ENCODE data around the gene FNTB.
A peak's percentile ranks its signal among the peaks of the same experiment; 100 is the strongest.

FNTB gene

DNA sequence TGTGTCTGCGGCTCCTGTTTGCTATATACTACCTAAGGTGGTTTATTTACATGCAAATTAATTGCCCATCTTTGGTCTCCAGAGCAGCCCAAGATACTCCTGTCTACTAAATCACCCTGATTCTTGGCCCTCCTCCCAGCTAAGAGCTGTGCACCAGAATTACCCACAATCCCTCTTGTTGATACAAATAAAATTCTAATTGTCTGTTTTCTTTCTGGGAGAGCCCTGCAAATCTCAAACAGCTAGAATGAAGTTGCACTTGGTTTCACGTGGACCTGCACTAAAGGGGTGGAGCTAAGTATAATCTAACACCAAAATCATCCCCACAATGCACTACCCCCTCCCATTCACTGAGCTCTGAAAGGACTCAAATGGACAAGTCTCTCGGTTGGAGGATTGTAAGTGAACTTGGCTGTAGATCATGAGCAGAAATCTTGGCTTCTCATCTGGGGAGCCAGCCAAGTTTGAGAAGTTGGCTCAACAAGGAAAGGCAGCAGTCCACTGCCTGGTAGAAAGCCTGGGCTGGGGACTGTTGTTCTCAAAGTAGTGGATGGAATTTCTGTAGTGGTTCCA, 109.0 kb downstream of the FNTB start:
- FAIRE-seq, result no peak

DNA sequence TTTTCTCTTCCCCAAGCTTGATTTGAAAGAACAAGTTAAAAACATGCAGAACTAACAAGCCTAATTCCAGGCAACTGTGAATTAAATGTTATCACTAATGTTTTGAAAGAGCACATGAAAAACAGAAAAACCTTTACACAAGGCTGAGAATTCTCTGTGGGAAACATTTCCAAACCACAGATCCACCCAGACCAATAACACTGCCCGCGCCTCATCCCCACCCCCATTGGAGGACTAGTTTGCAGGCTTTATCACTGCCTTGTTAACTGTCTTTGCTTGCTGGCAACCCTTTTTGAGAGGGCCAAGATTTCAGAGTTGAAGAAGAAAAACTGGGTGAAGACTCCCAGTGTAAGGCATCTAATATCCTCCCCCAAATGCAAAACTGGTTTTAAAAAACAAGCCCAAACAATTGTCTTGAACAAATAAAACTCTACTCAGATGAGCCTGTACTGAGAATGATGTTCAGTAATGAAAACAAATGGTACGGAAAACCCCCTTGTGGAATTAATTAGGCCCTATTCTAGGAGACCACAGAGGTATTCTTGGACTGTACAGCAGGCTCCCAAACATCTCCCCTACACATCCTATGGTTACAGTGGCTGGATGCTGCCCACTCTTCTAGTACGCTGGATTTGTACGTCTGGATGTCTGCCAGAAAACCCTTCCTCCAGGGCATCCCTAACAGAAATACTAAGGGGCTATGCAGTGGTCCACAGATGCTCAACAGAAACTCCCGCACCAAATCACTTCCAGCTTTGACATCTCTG, 109.8 kb downstream of the FNTB start:
- no peak for FAIRE-seq

DNA sequence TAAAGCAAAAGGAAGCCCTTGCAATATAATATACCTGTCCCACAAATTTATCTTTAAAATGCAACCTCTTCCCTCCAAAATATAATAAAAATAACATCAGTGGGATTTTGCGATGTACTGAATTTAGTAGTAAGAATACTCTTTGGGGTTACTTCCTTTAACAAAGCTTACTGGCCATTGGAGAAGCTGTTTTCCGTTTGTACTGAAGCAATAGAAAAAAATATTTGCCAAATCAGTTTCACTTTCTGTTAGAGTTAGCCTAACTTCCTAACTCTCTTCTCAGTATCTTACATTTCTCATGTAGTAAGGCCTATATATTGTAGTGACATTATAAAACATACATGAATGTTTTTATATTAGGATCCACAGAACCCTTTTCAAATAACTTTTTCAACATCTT, 111.9 kb downstream of the FNTB start:
- FAIRE-seq, result peak; percentile 86

DNA sequence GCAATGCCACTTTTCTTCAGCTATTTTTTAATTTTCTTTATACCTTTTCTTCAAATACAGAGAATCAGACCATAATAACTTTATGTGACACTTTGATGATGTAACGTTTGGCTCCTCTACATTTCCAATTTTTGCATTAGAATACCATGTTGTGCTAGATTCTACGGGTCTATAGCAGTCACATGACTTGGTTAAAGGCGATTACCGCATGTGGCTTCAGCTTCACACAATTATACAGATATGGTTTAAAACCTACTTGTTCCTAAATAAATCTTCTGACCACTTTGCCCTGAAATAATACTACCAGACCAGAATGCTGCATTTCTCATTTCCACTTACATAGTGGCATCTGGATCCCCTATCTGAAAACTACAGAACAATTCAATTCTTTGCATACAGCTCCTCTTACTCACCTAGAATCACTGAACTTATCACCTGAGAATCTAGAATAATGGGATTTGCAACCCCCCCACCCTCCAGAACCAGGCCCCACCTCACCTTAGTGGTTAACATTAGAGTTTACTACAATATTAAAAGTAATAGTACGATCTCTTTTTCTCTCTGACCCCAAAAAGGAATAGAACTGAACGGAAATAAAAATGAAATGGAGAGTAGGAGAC, 114.3 kb downstream of the FNTB start:
- no peak for FAIRE-seq

DNA sequence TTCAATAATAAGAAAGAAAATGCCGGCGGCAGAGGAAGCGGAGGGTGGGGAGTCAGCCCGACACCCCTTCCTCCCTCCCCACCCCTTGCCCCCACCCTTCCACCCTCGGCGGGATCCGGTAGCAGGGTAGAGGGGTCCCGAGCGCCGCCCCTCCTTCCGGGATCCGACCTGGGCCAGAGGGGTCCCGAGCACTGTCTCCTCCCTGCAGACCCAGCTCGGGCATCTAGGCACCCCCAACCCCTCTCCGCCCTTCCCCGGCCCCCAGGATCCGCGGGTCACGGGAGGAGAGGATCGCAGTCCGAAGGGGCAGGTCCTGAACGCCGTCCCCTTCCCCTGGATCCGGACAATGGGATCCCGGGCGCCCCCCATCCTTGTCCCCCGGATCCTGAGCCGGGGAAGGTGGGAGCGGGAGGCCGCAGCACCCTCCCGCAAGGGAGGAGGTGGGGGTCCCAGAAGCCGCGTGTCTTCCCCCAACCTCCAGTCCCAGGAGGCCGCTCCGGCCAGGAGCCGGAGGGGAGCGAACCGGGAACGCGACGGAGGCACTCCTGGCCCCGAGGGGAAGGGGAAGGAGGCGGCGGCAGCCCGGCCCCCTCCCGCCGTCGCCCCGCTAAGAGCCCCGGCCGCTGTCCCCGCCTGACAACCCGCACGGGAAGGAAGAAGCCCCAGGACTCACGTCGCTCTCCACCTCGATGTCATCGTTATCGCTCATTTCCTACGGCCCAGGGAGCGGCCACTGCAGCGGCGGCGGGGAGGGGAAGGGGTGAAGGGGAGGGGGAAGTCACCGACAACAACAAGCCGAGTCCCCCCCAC, 115.1 kb downstream of the FNTB start:
- no peak for FAIRE-seq

DNA sequence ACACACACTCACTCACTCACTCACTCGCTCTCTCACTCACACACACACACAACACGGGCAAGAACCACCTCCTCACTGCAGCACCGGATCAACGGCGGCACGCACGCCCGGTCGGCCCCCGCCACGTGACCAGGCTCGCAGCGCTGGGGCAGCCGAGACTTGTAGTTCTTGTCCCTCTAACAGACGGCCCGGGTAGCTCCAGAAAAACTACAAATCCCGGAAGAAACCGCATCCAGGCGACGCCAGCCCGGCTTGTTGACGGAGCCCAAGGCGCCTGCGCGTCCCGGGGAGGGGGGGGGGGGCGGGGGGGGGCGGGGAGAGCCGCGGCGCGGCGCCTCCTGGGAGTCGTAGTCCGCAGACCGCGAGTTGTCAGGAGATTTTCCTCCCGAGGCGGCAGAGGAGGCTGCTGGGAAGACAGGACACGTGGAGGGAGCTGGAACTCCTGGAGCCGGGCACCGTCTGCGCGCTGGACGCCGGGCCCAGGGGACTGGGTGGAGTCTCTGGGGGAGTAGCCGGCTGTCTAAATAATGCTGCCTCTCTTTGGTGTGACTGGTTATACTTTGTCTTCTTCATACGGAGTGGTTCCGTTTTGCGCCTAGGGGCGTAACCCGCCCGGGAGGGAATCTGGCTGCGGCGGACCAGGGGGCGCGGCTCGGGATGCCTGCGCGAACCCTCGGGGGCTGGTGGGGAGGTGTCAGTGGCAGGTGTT, 115.9 kb downstream of the FNTB start, which contains the start of gene MAX:
Gene MAX (minus strand): TSS at position 77 of the 709 bp plus-strand sequence. CDS start 178 bp downstream, outside the sequence.
- FAIRE-seq, result no peak

DNA sequence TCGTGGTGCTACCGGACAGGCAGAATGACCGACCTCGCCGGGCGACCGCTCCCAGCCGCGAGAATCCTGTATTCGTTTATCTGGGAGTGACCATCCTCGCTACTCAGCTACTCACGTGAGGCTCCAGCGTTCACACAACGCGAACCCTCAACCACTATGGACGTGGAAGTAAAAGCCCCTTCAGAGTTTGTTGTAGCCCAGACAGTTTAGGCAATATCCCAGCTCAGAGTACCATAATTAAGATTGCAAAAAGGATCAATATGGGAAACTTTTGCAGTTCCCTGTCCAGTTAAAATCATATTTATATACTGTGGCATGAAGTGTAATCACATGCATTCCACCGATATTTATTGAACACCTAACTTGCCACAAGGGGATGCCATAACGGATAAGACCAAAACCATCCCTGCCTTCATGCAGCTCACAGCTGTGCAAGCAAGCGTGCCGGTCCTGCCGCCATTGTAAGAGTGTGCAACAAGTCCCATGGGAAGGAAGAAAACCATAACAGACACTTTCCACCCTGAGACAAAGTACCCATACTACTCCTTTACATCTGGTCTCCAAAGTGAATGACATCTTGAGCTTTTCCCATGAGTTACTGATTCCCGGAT, 116.6 kb downstream of the FNTB start:
- FAIRE-seq, result no peak

DNA sequence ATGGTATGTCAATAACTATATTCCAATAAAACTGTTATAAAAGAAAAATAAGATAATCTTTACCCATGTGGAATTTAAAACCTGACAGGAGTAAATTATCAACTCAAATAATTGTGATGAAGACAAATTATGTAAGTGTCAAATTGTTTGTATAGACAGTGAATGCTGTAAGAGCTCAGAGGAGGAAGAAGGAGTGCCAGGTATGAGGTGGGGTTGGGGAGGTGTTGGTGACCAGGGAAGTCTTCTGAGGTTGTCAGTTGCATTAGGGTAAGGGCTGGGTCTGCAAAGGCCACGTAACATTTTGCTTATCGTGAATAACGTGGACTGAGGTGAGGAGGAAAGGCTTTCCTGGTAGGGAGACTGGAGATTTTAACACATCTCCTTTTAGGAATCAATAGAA, 118.1 kb downstream of the FNTB start:
- no peak for FAIRE-seq

DNA sequence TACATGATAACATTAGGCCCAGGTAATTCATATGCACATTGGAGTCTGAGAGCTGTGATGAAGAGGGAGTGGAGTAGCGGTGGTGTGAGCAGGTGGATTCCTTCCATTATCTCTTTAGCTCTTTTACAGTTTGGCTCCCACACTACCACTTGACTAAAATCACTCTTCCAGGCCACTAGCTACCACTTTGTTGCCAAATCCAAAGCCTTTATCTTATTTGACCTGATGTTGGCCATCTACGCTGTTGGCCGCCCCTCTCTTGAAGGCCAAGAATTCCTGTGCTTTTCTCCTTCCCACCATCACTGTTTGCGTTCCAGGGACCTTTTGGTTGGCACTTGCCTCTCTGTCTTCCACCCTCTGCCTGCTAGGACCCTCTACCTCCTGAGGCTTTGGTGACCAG, 119.6 kb downstream of the FNTB start:
- FAIRE-seq, result no peak

DNA sequence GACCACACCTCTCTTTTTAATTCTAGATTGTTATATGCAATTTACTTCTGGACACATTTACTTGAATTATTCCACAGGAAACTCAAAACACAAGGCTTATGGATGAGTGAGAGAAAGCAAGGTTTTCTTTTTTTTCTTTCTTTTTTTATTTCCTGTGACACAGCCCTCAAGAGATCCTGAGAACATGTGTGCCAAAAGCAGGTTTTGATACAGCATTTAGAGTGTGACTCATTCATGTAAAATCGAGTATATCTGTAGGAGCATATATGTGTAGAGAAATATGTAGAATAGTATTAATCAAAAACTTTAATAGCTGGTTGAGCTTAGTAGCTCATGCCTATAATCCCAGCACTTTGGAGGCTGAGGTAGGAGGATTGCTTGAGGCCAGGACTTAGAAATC, 120.0 kb downstream of the FNTB start:
- no peak for FAIRE-seq

DNA sequence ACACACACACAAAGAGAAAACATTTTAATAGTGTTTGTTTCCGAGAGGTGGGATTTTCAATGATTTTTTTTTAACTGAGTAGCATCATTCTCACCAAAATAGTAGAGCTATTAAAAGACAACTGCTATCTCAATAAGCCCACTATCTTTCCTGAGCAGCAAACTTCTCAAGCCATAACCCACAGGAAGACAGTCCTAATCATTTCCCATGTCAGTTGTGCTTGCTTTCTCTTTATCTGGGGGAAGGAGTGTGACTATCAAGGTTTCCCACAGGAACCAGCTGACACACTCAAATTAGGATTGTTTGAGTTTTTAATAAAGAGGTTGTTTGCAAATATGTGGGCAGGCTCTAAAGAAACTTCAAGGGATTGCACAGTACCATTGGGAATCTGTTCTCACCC, 120.5 kb downstream of the FNTB start:
- no peak for FAIRE-seq

DNA sequence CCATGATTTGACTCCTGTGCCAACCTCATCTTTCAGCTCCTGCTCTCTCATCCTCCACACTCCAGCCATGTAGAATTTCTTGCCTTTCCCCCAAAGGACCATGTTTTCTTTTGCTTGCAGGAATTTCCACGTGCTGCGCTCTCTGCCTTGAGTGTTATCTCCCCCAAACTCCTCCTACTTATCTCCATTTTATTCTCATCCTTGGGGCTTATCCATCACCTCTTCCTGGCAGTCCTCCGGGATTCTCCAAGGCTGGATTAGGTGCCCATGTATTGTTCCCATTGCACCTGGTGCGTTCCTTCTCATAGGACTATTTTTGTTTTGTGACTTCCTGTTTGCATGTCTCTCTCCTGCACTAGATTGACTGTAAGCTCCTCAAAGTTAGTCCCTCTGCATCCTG, 122.7 kb downstream of the FNTB start:
- no peak for FAIRE-seq

DNA sequence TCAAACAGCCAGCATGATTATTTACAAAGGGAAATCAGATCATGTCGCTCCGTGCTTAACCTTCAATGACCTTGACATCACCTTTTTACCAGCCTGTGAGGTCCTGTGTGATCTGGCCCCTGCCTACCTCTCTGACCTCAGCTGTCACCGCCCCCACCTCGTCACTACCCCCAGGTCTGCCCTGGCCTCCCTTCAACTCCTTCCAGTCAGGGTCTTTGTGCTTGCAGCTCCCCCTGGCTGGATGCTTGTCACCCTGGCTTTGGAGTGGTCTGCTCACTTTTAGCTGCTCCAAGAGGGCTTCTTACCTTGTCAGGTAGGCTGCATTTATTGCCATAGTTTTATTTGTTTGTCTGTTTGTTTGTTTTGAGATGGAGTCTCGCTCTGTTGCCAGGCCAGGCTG, 123.8 kb downstream of the FNTB start:
- no peak for FAIRE-seq
